GM12878 (cell line): Measurements from ENCODE around the gene TCERG1L. TPM values are rescaled to one million over a fixed set of nuclear protein-coding genes. Genes with fewer than 3 reads are reported as not detected.

Source experiments
- ATAC-seq: fragments of 200-7000 bp; cut with Tn5 transposase; 3 replicates; pipeline ENCODE4 v1.9.1; 2020; ENCODE audit warnings: mild to moderate bottlenecking, moderate library complexity
- BruUV-seq: library from RNA; stranded (reverse); fragments of 400-500 nt; replicated peaks from 2 replicates; lab custom pipeline; 2021; lab: Mats Ljungman, UMichigan
- CTCF ChIA-PET: fragments of 300-600 bp; sonication (Branson Sonifier 250); formaldehyde crosslinking; extraction: SDS; loops from one replicate; lab custom pipeline; 2021; ENCODE audit warnings: inconsistent platforms; lab: Yijun Ruan, JAX
- POLR2A ChIA-PET: fragments of 350-600 bp; formaldehyde crosslinking; extraction: SDS; loops from one replicate; lab custom pipeline; 2021; ENCODE audit warnings: inconsistent platforms; lab: Charles Lee
- RAD21 ChIA-PET: fragments of 300-600 bp; sonication (Branson Sonifier 250); formaldehyde crosslinking; loops from one replicate; lab custom pipeline; 2023; ENCODE audit warnings: antibody characterized with exemption; ENCODE audit not compliant: unreplicated experiment; lab: Charles Lee
- SMC1A ChIA-PET: fragments of 300-600 bp; sonication (Branson Sonifier 250); formaldehyde crosslinking; loops from one replicate; lab custom pipeline; 2023; ENCODE audit not compliant: unreplicated experiment, uncharacterized antibody; lab: Charles Lee
- DNase-seq: peaks from one replicate; pipeline ENCODE4 v3.0.0-alpha.2; 2011; ENCODE audit warnings: low read depth, low spot score
- FAIRE-seq: peaks from 3 replicates; lab custom pipeline; 2011; peaks lifted over from hg19 to GRCh38; lab: Jason Lieb, UNC
- H2AFZ ChIP-seq: 2 replicates; pipeline ENCODE4 v1.6.0; 2011; ENCODE audit warnings: low read depth, low read length, control low read depth; ENCODE audit not compliant: control insufficient read depth
- H3K27ac ChIP-seq: 2 replicates; pipeline ENCODE4 v1.5.1; 2011; ENCODE audit warnings: control low read depth; ENCODE audit not compliant: control insufficient read depth, insufficient read depth
- H3K27me3 ChIP-seq, 2 experiments: replicated peaks in 1 of 2; 2 replicates each; pipeline versions ENCODE4 v1.6.0 to v1.6.1; 2011; ENCODE audit warnings: low read length in 1 of 2; ENCODE audit not compliant: control insufficient read depth in 2 of 2, insufficient read depth in 2 of 2
- H3K36me3 ChIP-seq, 2 experiments: 2 replicates each; pipeline ENCODE4 v1.5.1; 2011; ENCODE audit warnings: low read length in 1 of 2; ENCODE audit not compliant: control insufficient read depth in 2 of 2, insufficient read depth in 2 of 2
- H3K4me1 ChIP-seq: 2 replicates; pipeline ENCODE4 v1.6.1; 2011; ENCODE audit warnings: mild to moderate bottlenecking, low read length, moderate library complexity, mixed read lengths; ENCODE audit not compliant: control insufficient read depth, insufficient read depth
- H3K4me2 ChIP-seq: 2 replicates; pipeline ENCODE4 v1.6.0; 2011; ENCODE audit warnings: control low read depth; ENCODE audit not compliant: control insufficient read depth, insufficient read depth
- H3K4me3 ChIP-seq: fragments of 200-600 bp; sonication (generic); 2 replicates; pipeline ENCODE4 v1.5.1; 2016
- H3K79me2 ChIP-seq: 2 replicates; pipeline ENCODE4 v1.6.0; 2011; ENCODE audit warnings: low read length; ENCODE audit not compliant: control insufficient read depth, insufficient read depth
- H3K9ac ChIP-seq: 2 replicates; pipeline ENCODE4 v1.8.0; 2011; ENCODE audit warnings: low read length, control low read depth, mixed read lengths; ENCODE audit not compliant: control insufficient read depth, insufficient read depth
- H3K9me3 ChIP-seq: replicated peaks from 3 replicates; pipeline ENCODE4 v1.5.1; 2011; ENCODE audit warnings: mild to moderate bottlenecking, low read length; ENCODE audit not compliant: control insufficient read depth, insufficient read depth
- H4K20me1 ChIP-seq: 2 replicates; pipeline ENCODE4 v1.6.0; 2011; ENCODE audit not compliant: control insufficient read depth, insufficient read depth
- E2F4 ChIP-seq: IDR thresholded peaks from 2 replicates; pipeline ENCODE4 v1.6.1; 2012; ENCODE audit warnings: low read depth, low read length, improper control_type of control experiment
- ELK1 ChIP-seq: IDR thresholded peaks from 2 replicates; pipeline ENCODE4 v1.6.1; 2012; ENCODE audit warnings: low read depth, low read length, improper control_type of control experiment
- MTA2 ChIP-seq: fragments of 450-650 bp; IDR thresholded peaks from 2 replicates; pipeline ENCODE4 v1.6.1; 2016; ENCODE audit warnings: low read depth, mild to moderate bottlenecking, moderate library complexity
- RBBP5 ChIP-seq: fragments of 200-600 bp; sonication (generic); conservative IDR thresholded peaks from 2 replicates; pipeline ENCODE4 v1.6.1; 2016
- WGBS: methylation state at CpG from one replicate; pipeline ENCODE4 v1.1.6; 2016; ENCODE audit warnings: low lambda C conversion rate; ENCODE audit not compliant: insufficient replicate concordance, insufficient coverage; ENCODE audit errors: missing lambda C conversion rate; 5-methylcytosine and 5-hydroxymethylcytosine counted together
- in situ Hi-C: fragments of 300-500 bp; cut with MboI; formaldehyde crosslinking; loops from 9 replicates; pipeline ENCODE4 v1.14.3; 2018; ENCODE audit warnings: mixed read lengths
- intact Hi-C: fragments of 100-400 bp; cut with micrococcal nuclease; formaldehyde crosslinking; loops from one replicate; pipeline ENCODE4 v1.14.2; 2022; ENCODE audit not compliant: unreplicated experiment
- polyA plus RNA-seq, 11 experiments: library from polyadenylated mRNA; depleted of rRNA in 4 of 11; unstranded in 6 of 11; stranded (reverse) in 5 of 11; fragments of >200 nt; fragmentation: Nextera tagmentation in 4 of 11; fragmentation: Illumina TruSeq in 1 of 11; extraction: Ambion mirVana in 4 of 11; extraction: Trizol in 1 of 11; gene quantifications; 1 replicate in 1 of 11; 2 replicates in 10 of 11; pipeline versions ENCODE4 v1.2.1 to v1.2.3, GENCODE V29; 2011 to 2016; ENCODE audit warnings: inconsistent platforms in 2 of 11, missing spikeins in 2 of 11, low read depth in 1 of 11
- total RNA-seq, 4 experiments: library from RNA; depleted of rRNA in 3 of 4; stranded (reverse); fragments of >200 nt in 3 of 4; fragmentation: Illumina TruSeq in 1 of 4; extraction: Trizol in 1 of 4; gene quantifications; 2 replicates each; pipeline versions ENCODE4 v1.2.1 to v1.2.3, GENCODE V29; 2013 to 2021

Gene TCERG1L
- total and polyA plus RNA-seq, 10 of the 15 experiments (the other 5 are each of a cell fraction or from before 2014, with no cell fraction given) = not detected

GRCh38 chr10:131043039-131043691 is 268.4 kb downstream of the TCERG1L start:
- Histone ChIP-seq H3K27ac (no peak overlapping the region), H3K27me3 (no peaks in the 10 kb centered on the region), H3K4me2 (no peak overlapping the region), H3K79me2 (no peaks in the 10 kb centered on the region), H4K20me1 (no peaks in the 10 kb centered on the region), H3K9me3 (no peaks in the 10 kb centered on the region; the same call in 2 of the 3 replicates), H3K4me3 (no peak overlapping the region), H3K9ac (no peak overlapping the region), H3K4me1 (no peaks in the 10 kb centered on the region)
- intact Hi-C loops = no loop called here
- 27% methylated on average over 7 of the region's 10 CpGs for WGBS
- ChIA-PET SMC1A (no interaction called here), RAD21 (no interaction called here), POLR2A (no interaction called here), CTCF (no interaction called here)
- no peak for FAIRE-seq
- in situ Hi-C loops = no loop called here
- TF ChIP-seq RBBP5 (no peak), MTA2 (no peak), E2F4 (no peak), ELK1 (no peak)
- TF ChIP-seq, all 136 proteins: peak for 0
- Histone ChIP-seq H3K36me3 (no peaks in the 10 kb centered on the region), H2AFZ (no peak overlapping the region)
- BruUV-seq = no TSS peak
- ATAC-seq (no peak), DNase-seq (no peak)
